Stimulated activated CD4-positive, alpha-beta T cell treated with anti-CD3 and anti-CD28 coated beads, Interleukin-15, amount 100 ng/mL, for 48 hours (primary cell): ENCODE data around the gene CCDC13.

Experiments used
- DNase-seq, 2 donors: peaks; one replicate each; pipeline ENCODE4 v3.0.0-alpha.2; 2020; ENCODE audit warnings: low read depth in 2 of 2

The CCDC13 gene

DNA sequence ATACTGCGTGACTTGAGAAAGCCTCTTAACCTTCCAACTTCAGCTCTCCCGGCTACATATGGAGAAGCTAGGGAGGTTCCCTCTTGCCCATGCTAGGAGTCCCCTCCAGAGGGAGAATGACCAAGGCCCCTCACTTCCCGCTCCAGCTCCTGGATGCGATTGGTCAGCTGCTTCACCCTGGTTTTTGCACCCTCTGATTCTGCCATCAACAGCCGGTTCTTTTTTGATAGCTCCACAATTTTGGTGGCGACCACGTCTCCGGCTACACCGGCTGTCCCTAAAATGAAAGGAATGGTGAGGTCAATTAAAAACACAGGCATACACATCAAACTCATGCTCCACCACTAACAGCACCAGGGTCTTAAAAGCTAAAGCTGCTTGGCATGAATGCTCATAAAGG is 20.6 kb downstream of the CCDC13 start:
- no peak for DNase-seq

DNA sequence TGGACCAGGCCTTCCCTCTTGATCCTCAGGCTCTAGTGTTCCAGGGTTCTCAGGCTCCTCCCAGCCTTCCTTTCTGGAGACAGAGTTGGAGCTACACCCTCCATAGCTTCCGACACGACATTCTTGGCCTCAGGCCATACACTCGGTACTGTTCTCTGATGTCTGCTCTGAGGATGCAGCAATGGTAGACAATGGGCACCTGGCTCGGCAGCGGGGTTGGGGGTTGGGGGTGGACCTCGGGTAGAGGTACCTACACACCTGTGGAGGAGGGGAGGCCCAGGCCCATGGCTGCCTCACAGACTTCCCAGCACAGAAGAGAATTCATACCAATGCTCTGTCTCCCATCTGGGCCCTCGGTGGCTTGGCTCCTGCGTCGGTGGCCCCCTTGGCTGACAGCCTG is 21.4 kb downstream of the CCDC13 start:
- no peak for DNase-seq

DNA sequence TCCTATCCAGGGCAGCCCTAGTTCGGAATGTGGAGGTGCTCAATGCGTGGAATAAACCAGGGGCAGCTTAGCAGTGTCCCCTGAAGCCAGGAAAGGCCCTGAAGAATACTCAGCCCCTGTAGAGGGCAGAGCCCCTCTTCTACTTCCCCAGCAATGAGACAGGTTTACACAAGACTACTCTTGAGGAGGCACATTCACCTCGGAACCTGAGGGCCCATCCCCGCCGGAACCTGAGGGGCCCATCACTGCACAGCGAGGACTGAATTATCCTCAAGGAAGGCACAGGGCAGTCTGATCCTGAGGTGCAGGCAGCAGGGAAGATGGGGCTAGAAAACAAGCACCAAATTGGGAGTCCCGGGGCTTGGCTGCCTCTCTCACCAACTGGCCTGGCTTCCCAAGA is 22.2 kb downstream of the CCDC13 start:
- DNase-seq: no peak

DNA sequence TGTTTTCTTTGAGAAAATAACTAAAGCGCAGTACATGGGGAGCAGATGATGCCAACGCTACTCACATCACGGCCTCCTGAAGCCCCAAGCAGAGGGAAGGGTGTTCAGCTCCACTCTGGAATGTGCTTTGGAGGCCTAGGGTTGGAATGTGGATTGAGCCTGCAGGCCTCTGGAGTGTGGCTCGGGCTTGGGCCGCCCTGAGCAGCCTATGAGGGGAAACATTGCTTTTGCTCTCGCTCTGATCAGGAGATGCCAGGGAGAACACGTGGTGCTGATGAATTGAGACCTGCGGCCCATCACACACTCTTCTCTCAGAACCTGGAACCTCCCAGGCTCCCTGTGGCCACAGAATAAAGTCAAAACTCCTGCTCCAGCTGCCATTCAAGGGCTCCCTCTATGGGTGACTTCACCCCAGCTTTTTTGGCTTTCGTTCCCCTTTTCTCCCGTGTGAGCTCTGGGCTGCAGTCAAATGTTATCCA is 23.3 kb downstream of the CCDC13 start:
- DNase-seq: no peak

DNA sequence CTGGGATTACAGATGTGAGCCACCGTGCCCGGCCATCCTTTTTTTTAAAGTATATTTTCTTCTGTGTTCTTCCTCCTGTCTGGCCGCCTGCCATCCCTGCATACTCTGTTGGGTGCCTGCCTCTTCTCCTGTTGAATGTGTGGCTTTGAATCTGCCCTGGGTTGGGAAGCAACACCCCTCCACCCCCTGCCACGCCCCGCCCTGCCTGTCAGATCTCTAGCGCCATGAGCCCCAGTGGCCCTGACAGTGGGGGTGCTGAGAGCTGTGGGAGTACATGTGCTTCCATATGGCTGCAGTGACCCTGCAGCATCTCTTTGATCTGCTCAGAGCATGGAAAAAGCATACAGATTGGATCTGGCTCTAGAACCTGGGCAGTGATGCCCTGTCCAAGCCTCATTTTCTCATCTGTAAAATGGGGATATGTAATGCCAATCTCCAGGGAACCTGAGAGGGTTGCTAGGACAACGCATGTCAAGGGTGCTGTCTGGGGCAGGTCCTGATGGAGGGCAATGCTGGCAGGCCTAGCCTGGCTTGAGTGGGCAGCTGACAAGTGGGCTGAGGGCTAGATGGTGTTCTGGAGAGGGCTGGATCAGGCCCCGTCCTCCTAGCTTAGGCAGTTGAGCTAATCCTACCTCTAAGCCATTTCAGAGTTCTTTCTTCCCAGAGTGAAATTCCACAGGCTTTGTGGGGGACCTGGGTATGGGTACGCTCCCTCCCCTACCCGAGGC is 23.9 kb downstream of the CCDC13 start:
- no peak for DNase-seq

DNA sequence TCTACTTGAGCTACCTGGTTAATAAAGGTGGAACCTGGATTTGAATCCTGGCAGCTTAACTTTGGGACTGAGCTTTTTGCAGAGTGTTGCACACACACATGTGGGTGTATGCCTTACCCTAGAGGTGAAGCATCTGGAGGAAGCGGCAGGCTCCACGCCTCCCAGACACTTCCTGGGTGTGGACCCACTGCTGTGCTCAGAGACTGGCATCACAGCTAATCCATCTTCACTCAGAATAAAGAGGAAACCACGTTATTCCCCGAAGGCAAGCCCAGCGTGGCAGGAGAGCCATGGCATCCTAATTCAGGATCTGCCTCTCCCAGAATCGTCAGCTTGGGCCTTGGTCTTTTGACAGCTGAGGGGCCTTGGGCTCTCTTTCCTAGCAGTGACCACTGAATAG is 25.5 kb downstream of the CCDC13 start:
- no peak for DNase-seq

DNA sequence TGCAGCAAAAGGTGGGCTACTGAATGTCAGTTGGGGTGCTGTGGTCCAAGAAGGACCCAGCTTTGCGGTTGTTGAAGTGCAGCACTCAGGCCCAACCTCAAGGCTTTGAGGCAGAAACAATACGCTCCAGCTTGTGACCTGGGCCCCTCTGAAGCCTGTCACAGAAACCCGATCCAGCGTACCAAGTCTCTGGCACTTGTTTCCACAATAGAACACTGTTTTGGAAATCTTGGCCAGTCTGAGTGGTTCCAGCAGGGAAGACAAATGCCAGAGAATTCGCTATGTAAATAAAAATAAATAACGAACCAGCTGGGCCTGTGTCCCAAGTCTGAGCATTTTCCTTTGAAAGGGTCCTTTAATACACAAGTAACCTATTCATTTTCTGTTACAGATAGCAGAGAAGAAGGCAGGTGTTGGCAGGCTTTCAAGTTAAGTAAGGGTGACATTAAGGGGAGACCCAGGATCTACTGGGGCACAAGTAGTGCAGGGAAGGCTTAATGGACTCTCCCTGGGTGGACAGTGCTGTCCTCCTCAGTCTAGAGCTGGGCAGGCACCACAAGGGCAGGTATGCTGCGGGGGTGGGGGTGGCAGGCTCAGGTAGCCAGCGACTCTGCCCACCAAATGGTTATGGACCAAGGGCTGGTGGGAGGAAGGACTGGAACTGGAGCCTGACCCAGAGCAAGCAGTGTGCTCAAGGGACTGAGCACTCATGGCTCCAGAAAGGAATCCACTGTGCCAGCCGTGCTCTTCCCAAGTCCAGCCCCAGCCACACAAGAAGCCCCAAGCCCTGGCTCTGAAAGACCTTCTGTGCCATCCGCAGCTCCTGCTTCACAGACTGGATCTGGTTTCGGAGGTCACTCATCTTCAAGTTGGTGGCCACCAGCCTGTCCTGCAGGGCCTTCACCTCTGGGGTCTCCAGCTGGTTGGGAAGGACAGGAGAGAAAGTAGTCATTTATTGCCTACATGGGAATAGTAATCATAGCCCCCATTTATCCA is 26.3 kb downstream of the CCDC13 start:
- DNase-seq: no peak

DNA sequence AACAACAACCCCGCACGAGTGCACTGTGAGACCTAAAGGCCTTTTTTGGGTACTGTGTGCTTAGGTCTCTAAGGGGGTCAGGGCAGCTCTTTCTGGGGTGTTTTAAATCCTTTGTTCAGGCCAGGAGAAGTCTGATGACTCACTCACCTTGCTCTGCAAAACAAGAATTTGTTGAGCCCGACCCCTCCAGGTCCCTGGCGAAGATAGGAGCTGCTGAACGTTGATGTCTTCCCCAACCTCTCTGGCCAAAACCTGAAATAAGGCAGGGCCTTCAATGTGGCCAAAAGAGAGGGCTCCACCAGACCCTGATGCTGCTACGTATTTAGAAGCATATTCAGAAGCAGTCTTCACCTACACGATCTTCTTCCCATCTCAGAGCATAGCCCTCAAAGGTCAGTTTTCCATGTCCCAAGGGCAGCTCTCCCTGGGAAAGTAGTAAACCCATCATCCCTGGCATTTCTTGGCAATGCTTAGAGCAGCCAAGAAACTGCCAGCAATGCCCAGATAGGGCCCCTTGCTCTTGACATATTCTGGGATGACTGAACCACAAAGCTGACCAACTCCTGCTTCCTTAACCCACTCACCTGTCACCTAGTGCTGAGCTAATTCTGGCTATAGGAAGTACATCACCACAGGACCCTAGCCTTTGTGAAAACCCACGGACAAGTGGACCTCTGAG is 27.1 kb downstream of the CCDC13 start:
- DNase-seq: no peak

DNA sequence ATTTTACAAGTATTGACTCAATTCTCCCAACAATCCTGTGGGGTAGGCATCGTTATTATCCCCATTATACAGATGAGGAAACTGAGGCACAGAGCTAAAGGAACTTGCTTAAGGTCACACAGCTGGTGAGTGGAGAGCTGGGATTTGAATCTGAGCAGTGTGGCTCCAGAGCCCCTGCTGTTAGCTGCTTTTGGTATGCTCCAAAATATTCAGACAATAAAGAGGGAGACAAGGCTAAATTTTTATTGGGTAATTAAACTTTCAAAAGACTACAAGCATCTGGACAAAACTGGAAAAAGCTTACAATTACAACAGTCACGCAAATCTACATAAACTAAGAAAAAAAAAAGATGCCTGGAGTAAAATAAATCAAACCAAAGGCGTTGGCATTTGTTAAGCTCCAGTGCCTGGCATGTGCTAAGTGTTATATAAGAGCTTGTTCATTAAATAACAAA is 27.7 kb downstream of the CCDC13 start:
- no peak for DNase-seq

DNA sequence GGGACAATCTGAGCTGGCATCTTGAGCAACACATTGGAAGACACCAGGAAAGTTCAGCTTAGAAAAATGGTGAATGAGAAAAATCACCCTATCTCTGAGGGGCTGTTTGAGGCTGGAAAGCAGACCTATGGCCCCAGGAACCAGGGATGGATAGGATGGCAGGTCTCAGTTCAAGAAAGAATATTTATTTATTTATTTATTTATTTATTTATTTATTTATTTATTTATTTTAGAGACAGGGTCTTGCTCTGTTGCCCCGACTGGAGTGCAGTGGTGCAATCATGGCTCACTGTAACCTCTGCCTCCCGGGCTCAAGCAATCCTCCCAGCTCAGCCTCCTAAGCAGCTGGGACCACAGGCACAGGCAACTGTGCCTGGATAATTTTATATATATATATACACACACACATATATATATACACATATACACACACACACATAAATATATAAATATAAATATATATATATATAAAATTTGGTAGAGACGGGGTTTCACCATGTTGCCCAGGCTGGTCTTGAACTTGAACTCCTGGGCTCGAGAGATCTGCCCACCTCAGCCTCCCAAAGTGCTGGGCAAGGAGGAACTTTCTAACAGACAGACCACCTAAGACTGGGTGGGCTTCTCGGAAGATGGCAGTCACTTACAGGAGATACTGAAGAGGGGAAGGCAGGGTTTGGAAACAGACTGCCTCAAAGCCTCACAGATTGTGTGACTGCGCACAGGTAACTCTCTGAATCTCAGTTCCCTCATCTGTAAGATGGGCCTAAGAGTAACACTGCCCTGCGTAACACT is 29.7 kb downstream of the CCDC13 start:
- DNase-seq: no peak

DNA sequence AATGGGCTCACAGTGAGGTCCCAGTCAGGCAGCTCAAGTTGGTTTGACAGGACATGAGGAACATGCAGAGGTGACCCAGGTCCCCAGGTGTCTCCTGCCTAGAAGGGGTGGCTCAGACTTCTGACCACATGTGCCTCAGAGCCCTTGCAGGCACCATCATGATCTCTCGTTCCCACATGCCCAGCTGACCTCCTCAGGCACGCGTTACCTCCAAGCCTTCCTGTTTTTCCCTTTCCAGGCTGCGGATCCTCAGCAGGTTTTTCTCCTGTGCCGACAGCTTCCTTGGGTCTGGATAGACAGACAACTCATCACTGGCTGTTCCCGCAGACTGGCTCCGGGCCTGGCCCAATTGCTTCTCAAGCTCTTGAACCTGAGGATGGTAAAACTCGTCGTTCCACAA is 30.4 kb downstream of the CCDC13 start:
- no peak for DNase-seq

DNA sequence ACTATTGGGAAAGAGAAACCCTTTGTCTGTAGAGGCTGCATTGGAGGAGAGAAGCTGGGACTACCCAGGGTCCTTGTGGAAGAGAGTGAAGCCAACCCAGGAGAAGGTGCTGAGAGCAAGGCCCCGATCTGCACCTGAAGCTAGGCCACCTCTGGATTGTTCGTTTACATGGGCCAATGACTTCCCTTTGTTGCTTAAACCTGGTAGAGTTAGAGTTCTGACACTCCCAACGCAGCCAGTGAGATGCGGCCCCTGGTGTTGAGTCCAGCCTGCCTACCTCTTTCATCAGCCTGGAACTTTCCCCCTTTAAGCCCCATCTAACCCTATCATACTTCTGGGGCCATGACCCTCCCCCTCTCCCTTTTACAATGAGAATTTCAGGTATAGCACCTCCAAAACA is 30.8 kb downstream of the CCDC13 start:
- DNase-seq: no peak

DNA sequence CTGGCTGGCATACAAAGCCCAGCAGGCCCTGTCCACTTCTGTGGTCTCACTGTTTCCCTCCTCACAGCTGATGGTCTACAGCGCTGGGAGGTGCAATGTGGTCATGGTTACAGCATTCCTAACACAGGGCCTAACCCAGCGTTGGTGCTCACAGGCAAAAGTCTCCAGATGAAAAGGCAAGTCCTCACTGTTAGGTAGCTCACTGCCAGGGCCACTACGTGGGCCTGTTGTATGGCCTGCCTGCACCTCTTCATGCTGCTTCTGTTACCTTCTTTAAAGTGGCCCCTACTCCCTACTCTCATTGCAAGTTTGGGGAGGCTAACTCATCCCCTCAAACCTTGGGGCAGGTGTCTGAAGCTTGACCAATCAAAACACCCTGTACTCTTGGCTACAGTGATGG is 31.3 kb downstream of the CCDC13 start:
- no peak for DNase-seq

DNA sequence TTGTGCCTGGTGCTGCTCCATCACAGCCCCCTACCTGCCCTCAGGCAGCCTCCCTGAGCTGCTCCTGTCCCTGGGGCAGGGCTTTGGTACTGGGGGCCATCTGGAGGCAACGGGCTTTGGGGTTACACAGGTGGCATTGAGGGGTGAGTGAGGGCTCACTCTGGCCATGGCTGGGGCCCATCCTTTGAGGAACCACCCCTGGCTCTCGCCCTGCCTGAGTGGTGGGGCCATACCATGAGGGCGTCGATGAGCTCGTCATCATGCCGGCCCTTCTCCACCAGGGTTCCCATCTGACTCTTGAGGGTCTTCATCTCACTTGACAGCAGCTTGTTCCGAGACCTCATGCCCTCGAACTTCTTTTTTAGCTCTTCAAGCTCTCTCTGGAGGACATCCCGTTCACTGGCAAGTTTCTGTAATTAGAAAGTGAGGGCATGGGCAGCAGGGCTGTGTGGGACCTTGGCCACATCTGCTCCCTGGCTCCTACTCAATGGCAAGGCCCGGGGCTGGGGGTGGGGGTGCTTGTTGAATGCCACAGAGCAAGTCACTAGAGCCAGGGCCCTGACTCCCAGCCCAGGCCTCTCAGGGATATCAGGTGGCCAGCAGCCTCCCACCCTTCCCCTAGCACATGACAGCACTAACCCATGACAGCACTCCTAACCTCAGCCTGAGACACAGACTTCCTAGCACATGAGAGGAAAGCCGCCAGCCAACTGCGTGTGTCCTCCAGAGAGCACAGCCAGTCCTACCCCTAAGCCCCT is 33.5 kb downstream of the CCDC13 start:
- no peak for DNase-seq

DNA sequence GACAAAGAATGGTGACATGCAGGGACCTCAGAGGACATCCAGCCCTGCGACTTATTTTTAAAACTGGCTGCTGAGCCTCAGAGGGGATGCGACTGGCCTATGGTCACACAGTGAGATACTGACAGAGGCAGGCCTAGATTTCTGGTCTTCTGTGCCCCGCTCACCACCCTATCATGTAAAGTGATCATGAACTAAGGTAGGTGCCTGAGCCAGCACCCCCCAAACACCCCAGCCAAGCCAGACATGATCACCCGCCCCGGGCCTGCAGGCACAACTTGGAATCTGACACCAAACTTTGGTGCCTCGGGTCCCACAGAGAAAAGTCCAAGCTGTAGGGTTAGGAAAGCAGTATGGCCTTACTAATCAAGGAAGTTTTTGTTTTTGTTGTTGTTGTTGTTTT is 36.5 kb downstream of the CCDC13 start:
- DNase-seq: no peak

DNA sequence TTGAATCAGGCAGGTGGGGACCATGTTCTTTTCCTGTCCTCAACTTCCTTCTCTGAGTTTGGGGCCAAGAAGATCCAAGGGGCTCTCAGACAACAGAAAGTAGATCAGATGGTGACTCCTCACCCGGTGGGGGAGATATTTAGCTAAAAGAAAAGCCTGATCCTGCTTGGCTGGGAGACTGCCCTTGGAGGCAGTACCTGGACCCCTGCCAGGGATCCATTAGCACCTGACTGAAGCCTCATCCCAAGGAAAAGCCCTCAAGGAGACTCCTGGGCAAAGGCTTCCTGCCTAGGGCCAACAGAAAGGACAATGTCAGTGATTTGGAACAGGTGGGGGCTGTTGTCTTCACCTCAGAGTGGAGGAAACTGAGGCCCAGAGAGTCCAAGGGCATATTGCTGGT is 37.0 kb downstream of the CCDC13 start:
- no peak for DNase-seq

DNA sequence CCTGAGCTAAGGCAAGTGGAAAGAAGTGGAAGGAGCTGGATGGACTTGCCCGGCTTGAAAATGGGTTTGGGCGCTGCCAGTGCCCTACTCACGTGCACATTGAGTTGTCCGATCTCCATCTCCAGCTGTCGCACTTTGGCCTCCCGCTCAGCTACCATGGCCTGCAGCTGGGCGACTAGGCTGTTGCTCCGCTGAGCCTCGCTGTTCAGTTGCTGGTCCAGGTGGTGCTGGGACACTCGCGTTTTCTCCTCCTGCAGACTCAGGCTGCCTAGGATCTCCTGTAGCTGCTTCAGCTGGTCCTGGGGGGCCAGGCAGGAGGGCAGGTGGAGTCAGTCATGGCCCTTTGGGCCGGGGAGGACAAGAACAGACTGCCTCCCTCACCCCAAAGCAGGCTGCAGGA is 37.4 kb downstream of the CCDC13 start:
- DNase-seq: no peak

DNA sequence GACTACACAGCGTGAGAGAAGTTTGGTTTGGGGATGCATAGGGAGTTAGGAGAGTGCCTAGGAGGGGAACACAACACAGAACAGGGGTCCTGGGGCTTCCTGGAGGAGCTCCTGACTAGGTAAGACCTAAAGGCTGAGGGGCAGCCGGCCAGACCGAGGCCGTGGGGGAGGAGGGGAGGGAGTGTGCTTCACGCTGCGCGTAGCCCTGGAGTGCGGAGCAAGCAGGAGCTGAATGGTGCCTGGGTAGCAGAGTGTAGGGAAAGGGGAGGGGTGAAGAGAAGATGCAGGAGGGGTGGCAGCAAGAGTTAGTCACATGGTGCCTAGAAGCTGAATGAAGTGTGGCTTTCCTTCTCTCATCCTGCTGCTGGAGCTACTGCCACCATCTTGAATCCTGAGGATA is 38.0 kb downstream of the CCDC13 start:
- DNase-seq: no peak

DNA sequence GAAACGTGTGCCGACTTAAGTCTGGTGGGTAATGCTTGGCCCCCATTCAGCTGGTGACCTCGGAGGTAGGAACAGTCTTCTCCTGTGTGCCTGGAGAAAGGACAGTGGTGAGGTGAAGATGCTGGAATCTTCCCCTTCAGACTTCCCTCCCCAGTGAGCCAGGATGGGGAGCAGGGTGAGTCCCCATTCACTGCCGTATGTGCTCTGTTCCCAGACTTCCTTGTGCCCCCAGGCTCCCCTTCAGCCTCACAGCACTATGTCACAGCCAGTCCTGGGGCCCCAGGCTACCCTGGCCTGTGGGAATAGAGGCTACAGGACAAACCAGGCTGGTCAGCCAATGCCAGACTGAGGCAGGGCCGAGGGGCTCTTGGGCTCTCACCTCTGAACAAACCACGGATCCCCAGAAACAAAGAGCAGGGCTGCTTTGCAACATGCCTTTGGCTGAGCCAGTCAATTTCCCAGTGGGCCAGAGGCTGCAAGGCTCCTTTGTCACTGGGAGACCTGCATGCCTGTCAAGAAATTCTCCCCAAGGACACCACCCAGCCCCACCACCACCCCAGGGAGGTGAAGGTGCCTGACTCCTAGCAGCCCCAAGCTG is 38.7 kb downstream of the CCDC13 start:
- DNase-seq: no peak
